ENCODE results near the gene CUL9.

CUL9 gene

GRCh38 chr6:43203029-43203717 is 21.2 kb downstream of the CUL9 start:
- no peak overlapping the region for H3K27ac ChIP-seq
- TF ChIP-seq CTCF (conservative IDR thresholded peaks at IDR 0.05) = no peak

DNA sequence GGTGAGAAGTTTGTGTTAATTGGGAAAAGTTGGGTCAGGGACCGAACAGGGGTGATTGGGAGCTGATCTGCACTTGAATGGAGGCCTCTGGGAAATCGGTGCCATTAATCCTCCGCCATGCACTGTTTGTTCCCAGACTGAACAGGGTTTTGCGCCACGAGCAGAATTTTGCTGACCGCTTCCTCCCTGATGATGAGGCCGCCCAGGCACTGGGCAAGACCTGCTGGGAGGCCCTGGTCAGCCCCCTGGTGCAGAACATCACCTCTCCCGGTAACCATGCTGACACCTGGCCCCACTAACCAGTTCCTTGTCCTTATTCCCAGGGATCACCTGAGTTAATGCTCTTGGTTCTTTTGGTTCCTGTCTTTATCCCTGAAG is 21.7 kb downstream of the CUL9 start:
- H3K27ac ChIP-seq = no peak overlapping the region
- TF ChIP-seq CTCF (conservative IDR thresholded peaks at IDR 0.05) = no peak

DNA sequence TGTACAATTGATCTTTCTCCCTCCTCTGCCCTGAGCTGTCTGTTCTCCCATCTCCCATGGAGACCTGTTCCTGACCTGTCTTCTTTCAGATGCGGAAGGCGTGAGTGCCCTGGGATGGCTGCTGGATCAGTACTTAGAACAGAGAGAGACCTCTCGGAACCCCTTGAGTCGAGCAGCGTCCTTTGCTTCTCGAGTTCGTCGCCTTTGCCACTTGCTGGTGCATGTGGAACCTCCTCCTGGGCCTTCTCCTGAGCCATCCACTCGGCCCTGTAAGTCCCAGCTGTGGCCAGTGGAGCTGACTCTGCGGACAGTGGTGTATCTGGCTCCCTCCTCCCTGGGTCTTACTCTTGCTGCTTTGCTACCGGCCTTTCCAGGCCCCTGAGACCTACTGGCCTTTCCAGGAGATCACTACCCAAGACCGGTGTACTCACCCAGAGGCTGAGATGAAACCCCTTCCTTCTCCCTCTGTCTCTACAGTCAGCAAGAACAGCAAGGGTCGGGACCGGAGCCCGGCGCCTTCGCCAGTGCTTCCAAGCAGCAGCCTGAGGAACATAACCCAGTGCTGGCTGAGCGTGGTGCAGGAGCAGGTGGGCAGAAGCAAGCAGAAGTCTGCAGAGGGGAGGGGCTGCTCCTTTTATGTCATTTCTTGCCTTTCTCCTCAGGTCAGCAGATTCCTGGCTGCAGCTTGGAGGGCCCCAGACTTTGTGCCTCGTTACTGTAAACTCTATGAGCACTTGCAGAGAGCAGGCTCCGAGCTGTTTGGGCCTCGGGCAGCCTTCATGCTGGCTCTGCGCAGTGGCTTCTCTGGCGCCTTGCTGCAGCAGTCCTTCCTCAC is 22.5 kb downstream of the CUL9 start:
- H3K27ac ChIP-seq = no peak overlapping the region
- TF ChIP-seq CTCF (conservative IDR thresholded peaks at IDR 0.05) = no peak

GRCh38 chr6:43205849-43206248 is 23.9 kb downstream of the CUL9 start:
- no peak for TF ChIP-seq CTCF (conservative IDR thresholded peaks at IDR 0.05)
- no peak overlapping the region for H3K27ac ChIP-seq

DNA sequence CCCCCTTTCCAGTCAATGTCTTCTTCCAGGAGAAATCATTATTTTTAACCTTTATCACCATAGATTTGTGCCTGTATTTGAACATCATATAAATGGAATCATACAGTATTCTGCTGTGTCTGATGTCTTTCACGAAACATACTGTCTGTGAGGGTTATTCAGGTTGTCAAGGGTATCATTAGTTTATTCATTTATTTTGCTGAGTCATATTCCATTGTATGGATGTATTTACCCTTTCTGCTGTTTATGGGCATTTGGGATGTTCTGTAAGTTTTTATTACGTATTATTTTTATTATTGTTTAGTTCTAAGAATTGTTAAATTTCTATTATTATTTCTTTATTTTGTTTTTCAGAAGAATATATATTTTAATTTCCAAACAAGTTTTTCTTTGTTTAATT is 25.3 kb downstream of the CUL9 start:
- no peak for TF ChIP-seq CTCF (conservative IDR thresholded peaks at IDR 0.05)

DNA sequence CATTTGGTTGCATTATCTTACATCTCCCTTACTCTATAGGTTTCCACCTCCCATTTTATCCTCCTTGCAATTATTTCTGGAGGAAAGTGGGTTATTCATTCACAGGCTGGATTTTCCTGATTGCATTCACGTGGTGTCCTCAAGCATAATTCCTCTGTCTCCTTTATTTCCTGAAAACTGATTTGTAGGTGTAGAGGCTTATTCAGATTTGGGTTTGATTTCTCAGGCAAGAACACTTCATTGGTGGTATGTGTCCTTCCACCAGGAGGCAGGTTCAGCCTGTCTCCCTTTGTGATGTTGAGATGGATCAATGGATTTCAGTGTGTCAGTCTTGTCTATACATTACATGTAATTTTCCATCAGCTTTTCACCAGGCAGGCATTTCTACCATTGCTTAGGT is 30.0 kb downstream of the CUL9 start:
- H3K27ac ChIP-seq = no peak overlapping the region
- TF ChIP-seq CTCF (conservative IDR thresholded peaks at IDR 0.05) = peak; percentile 34

More for the DNA sequence above, 25.3 kb downstream of the CUL9 start:
- no peak overlapping the region for H3K27ac ChIP-seq

DNA sequence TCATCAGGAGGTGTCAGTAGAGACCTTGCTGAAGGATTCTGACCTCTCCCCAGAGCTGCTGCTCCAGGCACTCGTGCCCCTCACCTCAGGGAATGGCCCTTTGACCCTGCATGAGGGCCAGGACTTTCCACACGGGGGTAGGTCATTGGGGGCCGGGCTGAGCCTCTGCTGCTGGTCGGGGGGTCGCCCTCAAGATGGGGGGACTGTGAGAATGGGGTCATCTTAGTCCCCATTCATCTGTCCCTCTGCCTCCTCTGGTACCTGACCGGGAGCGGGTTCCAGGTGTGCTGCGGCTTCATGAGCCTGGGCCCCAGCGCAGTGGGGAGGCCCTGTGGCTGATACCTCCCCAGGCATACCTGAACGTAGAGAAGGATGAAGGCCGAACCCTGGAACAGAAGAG is 31.4 kb downstream of the CUL9 start:
- no peak overlapping the region for H3K27ac ChIP-seq
- no peak for TF ChIP-seq CTCF (conservative IDR thresholded peaks at IDR 0.05)
